ENCODE measurements around the gene MRPS9.

DNA sequence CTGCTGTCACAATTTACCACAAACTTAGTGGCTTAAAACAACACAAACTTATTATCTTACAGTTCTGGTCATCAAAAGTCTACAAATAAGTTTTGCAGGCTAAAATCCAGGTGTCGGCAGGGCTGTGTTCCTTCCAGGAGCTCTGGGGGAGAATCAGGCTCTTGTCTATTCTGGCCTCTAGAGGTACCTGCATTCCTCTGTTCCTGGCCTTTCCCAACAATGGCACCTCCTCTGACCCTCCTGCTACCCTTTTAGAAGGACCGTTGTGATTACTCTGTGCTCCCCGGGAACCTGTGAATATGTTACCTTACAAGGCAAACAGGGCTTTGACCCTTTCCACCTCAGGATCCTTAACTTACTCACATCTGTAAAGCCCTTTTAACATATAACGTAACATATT, 98.5 kb downstream of the MRPS9 start:
- TF ChIP-seq CBX3 (IDR thresholded peaks at IDR 0.05; ENCODE audit: low read depth) (no peak), POLR2A (IDR thresholded peaks at IDR 0.05; ENCODE audit: borderline replicate concordance, extremely low read depth, insufficient read depth, insufficient read length) (no peak), YY1 (IDR thresholded peaks at IDR 0.05; ENCODE audit: extremely low read depth, insufficient replicate concordance, low read depth, low read length) (no peak), TCF7L2 (IDR thresholded peaks at IDR 0.05; ENCODE audit: borderline replicate concordance, extremely low read depth, insufficient read depth, insufficient read length) (no peak), ZNF274 (IDR thresholded peaks at IDR 0.05; ENCODE audit: low read depth, low read length) (no peak), CEBPB (IDR thresholded peaks at IDR 0.05; ENCODE audit: low read depth) (no peak)
- TF ChIP-seq, protein P1, sequence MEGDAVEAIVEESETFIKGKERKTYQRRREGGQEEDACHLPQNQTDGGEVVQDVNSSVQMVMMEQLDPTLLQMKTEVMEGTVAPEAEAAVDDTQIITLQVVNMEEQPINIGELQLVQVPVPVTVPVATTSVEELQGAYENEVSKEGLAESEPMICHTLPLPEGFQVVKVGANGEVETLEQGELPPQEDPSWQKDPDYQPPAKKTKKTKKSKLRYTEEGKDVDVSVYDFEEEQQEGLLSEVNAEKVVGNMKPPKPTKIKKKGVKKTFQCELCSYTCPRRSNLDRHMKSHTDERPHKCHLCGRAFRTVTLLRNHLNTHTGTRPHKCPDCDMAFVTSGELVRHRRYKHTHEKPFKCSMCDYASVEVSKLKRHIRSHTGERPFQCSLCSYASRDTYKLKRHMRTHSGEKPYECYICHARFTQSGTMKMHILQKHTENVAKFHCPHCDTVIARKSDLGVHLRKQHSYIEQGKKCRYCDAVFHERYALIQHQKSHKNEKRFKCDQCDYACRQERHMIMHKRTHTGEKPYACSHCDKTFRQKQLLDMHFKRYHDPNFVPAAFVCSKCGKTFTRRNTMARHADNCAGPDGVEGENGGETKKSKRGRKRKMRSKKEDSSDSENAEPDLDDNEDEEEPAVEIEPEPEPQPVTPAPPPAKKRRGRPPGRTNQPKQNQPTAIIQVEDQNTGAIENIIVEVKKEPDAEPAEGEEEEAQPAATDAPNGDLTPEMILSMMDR (IDR thresholded peaks at IDR 0.05 in 2 of 3, conservative IDR thresholded peaks at IDR 0.05 in 1 of 3; ENCODE audit: borderline replicate concordance in 1 of 3, insufficient read depth in 1 of 3, low read depth in 2 of 3, low read length in 2 of 3), result no peak
